ENCODE results near the gene CNOT1. TPM values are rescaled to one million over a fixed set of nuclear protein-coding genes. Genes with fewer than 3 reads are reported as not detected.
A peak's percentile ranks its signal among the peaks of the same experiment; 100 is the strongest.

CNOT1 gene
- total RNA-seq, 1 donor from 2014 or later = 64.1 TPM

DNA sequence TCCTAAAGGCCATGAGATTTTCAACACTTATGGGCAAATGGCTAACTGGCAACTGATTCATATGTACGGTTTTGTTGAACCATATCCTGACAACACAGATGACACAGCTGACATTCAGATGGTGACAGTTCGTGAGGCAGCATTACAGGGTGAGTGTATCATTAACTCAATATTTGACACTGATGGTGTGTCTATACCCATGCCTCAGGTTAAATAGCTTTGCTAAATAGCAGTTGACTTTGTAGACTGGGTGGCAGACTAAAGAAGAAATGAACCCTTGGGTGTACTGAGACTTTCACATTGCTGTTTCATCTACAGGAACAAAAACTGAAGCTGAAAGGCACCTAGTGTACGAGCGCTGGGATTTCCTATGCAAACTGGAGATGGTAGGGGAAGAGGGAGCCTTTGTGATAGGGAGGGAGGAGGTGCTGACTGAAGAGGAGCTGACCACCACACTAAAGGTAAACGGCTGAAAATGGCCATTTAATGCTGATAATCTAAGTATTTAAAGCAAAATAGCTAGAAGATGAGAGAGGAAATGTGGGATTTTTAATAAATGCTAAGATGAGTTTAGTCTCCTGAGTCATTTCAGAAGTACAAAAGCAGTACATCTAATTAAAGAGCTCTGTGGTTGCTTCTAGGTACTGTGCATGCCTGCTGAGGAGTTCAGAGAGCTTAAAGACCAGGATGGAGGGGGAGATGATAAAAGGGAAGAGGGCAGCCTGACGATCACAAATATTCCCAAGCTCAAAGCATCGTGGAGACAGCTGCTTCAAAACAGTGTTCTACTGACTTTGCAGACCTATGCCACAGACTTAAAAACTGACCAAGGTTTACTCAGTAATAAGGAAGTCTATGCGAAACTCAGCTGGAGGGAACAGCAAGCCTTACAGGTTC, 111.3 kb downstream of the CNOT1 start:
- TF ChIP-seq, protein P1, sequence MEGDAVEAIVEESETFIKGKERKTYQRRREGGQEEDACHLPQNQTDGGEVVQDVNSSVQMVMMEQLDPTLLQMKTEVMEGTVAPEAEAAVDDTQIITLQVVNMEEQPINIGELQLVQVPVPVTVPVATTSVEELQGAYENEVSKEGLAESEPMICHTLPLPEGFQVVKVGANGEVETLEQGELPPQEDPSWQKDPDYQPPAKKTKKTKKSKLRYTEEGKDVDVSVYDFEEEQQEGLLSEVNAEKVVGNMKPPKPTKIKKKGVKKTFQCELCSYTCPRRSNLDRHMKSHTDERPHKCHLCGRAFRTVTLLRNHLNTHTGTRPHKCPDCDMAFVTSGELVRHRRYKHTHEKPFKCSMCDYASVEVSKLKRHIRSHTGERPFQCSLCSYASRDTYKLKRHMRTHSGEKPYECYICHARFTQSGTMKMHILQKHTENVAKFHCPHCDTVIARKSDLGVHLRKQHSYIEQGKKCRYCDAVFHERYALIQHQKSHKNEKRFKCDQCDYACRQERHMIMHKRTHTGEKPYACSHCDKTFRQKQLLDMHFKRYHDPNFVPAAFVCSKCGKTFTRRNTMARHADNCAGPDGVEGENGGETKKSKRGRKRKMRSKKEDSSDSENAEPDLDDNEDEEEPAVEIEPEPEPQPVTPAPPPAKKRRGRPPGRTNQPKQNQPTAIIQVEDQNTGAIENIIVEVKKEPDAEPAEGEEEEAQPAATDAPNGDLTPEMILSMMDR (IDR thresholded peaks at IDR 0.05; ENCODE audit: borderline replicate concordance) = no peak
- intact Hi-C loops (cut with micrococcal nuclease) = no loop called here
- Histone ChIP-seq H3K4me1 (peaks cover 28% of the 10 kb centered on the region), H3K4me3 (no peak overlapping the region), H3K36me3 (peaks cover 70% of the 10 kb centered on the region), H3K27me3 (ENCODE audit: low read depth) (no peaks in the 10 kb centered on the region), H3K27ac (replicated peaks) (no peak overlapping the region), H3K9me3 (replicated peaks) (no peaks in the 10 kb centered on the region)
- no peak for DNase-seq

DNA sequence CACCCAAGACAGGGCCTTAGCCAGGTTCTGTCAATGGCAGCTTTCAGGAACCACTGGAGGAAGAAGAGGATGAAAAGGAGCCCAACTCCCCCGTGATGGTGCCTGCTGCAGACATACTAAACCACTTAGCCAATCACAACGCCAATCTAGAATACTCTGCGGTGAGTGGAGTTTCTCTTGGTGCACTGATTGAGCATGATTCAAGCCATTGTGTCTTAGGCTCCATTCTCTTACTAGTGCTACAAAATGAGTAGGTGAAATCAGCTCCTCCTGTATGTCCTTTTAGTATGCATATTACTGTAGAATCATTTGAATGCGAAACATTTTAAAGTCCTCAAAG, 112.9 kb downstream of the CNOT1 start:
- Histone ChIP-seq H3K36me3 (peaks cover 54% of the 10 kb centered on the region), H3K27ac (replicated peaks) (peak overlapping the region; percentile 92), H3K9me3 (replicated peaks) (no peaks in the 10 kb centered on the region), H3K4me1 (peaks cover 28% of the 10 kb centered on the region), H3K4me3 (peak overlapping the region; percentile 94), H3K27me3 (ENCODE audit: low read depth) (no peaks in the 10 kb centered on the region)
- TF ChIP-seq, protein P1 (IDR thresholded peaks at IDR 0.05; ENCODE audit: borderline replicate concordance) = no peak
- DNase-seq = no peak
- intact Hi-C loops (cut with micrococcal nuclease) = no loop called here

DNA sequence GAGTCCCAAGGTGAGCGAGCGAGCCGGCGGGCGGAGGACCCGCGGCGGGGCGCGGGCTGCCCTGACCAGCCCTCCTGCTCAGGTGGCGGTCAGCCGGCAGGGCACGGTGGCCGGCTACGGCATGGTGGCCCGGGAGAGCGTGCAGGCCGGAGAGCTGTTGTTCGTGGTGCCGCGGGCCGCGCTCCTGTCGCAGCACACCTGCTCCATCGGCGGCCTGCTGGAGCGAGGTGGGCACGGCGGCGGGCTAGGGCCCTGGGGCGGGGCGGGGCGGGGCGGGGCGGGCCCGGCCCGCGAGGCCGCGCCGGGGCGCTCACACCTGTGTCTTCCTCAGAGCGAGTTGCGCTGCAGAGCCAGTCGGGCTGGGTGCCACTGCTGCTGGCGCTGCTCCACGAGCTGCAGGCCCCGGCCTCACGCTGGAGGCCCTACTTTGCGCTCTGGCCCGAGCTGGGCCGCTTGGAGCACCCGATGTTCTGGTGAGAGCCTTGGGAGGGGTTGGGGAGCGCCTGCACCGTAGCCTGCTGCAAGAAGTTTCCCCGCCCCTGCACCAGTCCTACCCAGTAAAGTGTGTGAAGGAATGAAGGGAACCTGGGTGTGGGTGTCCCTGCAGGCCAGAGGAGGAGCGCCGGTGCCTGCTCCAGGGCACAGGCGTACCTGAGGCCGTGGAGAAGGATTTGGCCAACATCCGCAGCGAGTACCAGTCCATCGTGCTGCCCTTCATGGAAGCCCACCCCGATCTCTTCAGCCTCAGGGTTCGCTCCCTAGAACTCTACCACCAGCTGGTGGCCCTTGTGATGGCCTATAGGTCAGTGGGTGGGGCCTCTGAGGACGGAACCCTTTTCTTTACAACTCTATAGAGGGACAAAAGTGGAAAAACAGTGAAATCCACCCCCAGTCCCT, 113.5 kb downstream of the CNOT1 start:
- Histone ChIP-seq H3K4me1 (peaks cover 30% of the 10 kb centered on the region), H3K9me3 (replicated peaks) (no peaks in the 10 kb centered on the region), H3K36me3 (peaks cover 47% of the 10 kb centered on the region), H3K4me3 (peak overlapping the region; percentile 94), H3K27me3 (ENCODE audit: low read depth) (no peaks in the 10 kb centered on the region), H3K27ac (replicated peaks) (peak overlapping the region; percentile 92)
- TF ChIP-seq, protein P1 (IDR thresholded peaks at IDR 0.05; ENCODE audit: borderline replicate concordance) = peak; percentile 11
- intact Hi-C loops (cut with micrococcal nuclease) = no loop called here
- DNase-seq = no peak

DNA sequence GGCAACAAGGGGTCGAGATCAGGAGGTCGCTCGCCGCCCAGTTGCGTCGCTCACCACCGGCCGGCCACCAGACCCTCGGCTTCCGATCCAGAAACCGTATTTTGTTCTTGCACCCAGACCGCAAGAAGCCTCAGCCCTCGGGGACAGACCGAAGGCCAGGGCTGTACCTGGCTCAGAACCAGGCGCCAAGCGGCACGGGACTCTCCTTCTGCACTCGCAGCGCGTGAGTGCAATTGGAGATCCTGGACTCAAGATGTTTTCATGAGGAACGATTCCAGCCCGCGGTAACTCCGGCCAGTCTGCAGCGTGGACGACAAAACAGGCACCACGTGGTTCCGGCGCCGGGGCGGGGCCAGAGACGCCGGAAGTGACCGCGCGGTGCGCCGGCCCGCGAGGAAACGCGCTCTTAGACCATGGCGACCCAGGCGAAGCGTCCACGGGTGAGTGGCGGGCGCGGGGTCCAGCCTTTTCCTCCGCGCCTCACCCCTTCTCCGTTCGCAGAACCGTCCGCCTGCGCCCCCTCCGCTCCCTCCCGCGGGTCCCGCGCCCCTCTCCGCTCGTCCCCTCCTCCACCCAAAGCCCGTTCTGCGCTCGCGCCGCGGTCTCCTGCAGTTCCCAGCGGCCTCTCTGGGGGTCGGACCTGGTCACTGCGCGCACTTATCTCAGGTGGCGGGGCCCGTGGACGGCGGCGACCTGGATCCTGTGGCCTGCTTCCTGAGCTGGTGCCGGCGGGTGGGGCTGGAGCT, 114.3 kb downstream of the CNOT1 start, which contains the start of gene SETD6:
Gene SETD6 (plus strand): TSS at position 393 of the 746 bp plus-strand sequence. CDS start 21 bp downstream, at position 414.
- Histone ChIP-seq H3K36me3 (peaks cover 39% of the 10 kb centered on the region), H3K9me3 (replicated peaks) (no peaks in the 10 kb centered on the region), H3K4me3 (peak within 1 kb of the TSS; percentile 94), H3K4me1 (peaks cover 33% of the 10 kb centered on the region), H3K27ac (replicated peaks) (peak within 1 kb of the TSS; percentile 92), H3K27me3 (ENCODE audit: low read depth) (no peaks in the 10 kb centered on the region)
- intact Hi-C loops (cut with micrococcal nuclease) = no loop called here
- TF ChIP-seq, protein P1 (IDR thresholded peaks at IDR 0.05; ENCODE audit: borderline replicate concordance) = peak; percentile 47
- DNase-seq = peak; percentile 89

DNA sequence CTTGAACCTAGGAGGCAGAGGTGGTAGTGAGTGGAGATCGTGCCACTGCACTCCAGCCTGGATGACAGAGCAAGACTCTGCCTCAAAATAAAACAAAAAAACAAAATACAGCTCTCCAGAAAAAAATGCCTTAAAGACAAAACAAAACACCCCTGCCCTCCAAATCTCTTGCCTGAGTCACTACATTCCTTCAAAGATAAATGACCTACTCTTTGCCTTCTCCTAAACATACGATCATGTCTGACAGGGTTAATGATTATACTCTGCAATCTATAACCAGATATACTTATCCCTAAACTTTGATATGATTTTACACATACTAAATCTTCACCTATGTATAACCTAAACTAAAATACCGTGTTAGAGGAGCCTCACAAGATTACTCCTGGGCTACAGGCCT, 115.8 kb downstream of the CNOT1 start:
- peak overlapping the region; percentile 94 for H3K4me3 ChIP-seq
- peaks cover 33% of the 10 kb centered on the region for H3K4me1 ChIP-seq
- no peak for DNase-seq
- intact Hi-C loops (cut with micrococcal nuclease) = no loop called here
- peak overlapping the region; percentile 92 for H3K27ac ChIP-seq (replicated peaks)
- H3K27me3 ChIP-seq (ENCODE audit: low read depth) = no peaks in the 10 kb centered on the region
- peaks cover 37% of the 10 kb centered on the region for H3K36me3 ChIP-seq
- TF ChIP-seq, protein P1 (IDR thresholded peaks at IDR 0.05; ENCODE audit: borderline replicate concordance) = no peak
- H3K9me3 ChIP-seq (replicated peaks) = no peaks in the 10 kb centered on the region
